GF-D8 (cell line): ENCODE measurements around the gene TRAF1.

Source experiments
- DNase-seq: peaks from one replicate; lab custom pipeline; 2025; lab: John Stamatoyannopoulos, UW

TRAF1 gene

DNA sequence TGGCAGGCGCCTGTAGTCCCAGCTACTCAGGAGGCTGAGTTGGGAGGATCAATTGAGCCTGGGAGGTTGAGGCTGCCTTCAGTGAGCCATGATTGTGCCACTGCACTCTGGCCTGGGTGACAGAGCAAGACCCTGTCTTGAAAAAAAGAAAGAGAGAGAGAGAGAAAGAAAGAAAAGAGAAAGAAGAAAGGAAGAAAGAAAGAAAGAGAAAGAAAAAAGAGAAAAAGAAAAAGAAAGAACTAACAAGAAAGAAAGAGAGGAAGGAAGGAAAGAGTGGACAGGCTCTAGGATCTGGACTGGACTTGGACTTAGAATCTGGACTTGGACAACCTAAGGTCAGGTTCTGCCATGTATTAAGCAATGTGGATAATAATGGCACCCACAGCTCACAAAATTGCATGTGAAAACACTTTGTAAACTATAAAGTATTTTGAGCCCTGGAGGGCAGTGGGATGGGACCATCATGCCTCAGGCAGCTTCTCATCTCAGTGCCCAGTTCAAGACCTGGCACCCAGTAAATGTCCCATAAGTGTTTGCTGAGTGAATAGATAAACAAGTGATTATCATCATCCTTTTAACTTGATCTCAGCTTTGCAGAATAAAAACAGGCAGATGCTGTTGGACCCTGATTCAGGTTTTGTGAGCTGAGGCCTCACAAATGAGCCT lies 36.9 kb downstream of the TRAF1 start:
- no peak for DNase-seq

DNA sequence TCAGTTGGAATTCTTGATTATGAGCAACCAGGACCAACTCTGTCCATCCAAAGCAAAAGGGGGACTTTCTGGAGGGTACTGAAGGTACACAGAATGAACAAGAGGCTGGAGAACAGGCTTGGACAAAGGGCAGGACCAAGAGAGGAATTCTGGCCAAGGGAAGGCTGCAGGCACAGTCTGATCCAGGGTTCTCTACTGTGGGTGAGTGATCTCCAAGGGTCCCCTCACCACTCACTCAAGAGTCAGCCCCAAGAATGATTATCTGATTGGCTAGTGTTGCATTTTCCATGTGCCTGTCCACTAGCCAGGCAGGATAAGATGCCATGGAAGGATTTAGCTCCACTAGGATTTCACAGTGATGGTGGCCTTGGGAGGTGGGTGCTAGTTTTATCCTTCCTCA lies 38.0 kb downstream of the TRAF1 start:
- DNase-seq, result no peak

DNA sequence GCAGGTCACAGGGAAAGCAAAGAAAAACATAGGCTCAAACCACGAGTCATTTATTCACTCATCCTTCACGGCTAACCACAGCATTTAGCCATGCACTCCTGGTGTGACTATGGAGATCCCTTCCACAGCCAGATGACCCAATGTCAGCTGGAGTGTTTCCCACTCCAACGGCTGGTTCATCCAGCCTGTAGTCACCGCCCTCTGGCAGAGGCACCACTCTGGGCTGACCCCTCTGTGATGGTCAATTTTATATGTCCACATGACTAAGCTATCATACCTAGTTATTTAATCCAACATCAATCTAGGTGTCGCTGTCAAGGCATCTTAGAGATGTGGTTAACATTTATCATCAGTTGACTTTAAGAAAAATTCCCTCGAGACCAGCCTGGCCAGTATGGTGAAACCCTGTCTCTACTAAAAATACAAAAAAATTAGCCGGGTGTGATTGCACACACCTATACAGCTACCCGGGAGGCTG lies 40.1 kb downstream of the TRAF1 start:
- DNase-seq, result no peak

DNA sequence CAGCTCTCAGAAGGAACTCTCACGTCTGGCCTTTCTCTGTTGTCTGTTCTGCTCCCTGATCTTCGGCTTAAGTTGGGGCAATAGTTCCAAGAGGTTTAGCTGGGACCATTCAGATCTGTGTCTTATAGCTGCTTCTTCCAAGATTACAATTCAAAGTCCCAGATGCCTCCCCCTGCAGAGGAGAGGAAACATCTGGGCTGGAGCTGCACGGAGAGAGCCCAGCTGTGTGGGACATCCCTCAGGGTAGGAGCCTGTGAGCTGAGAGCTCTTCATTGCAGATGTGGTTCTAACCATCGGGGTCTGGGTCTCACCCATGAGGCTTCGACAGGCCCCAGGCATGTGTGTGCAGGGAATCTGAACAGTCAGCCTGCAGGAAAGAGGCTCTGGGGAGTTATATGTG lies 40.6 kb downstream of the TRAF1 start:
- no peak for DNase-seq

DNA sequence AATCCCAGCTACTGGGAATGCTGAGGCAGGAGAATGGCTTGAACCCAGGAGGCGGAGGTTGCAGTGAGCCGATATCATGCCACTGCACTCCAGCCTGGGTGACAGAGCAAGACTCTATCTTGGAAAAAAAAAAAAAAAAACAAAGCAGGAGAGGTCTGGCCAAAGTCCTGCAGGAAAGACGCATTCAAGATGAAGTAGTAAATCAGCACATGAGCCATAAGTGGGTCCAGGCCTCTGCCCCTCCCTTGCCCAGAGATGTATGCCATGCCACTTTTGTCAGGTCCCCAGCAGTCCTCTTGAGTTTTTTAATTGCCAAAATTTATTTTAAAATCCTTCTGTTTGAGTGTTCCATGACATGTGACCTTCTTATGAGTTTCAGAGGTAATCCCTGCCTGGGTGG lies 41.1 kb downstream of the TRAF1 start:
- no peak for DNase-seq

DNA sequence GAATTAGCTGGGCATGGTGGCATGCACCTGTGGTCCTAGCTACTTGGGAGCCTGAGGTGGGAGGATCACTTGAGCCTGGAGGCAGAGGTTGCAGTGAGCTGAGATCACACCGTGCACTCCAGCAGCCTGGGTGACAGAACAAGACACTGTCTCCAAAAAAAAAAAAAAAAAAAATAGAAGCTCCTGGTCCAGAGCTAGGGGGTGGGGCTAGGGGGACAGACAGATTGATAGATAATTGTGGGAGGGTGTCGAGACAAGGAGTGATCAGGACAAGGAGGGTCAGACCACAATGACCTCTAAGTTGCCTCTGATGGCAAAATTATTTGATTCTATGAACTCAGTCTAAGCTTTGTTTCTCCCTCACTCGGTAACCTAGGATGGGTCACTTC lies 43.0 kb downstream of the TRAF1 start:
- DNase-seq, result no peak

DNA sequence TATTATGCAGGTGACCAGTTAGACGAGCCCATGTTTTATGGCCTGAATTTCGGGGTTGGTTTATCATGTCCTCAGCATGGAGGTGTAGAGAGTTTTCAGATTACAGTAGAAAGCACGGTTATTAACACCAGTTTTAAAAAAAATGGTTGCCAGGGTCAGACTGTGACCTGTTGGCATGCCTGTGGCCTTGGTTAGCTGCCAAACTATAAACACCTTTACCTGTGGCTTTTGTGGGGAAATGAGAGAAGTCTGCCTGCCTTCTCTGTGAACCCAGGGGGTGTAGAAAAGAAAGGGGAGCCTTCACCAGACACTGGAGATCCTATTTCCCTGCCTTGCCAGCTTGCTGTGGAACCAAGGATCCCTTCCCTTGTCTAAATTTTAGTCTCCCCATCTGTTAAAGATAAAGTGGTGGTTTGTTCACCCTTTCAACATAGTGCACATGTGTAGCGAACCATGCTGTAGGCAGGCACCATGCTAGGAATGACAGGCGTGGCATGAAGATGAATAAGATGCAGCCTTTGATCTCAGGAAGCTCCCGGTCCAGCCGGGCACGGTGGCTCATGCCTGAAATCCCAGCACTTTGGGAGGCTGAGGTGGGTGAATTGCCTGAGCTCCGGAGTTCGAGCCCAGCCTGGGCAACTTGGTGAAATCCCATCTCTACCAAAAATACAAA lies 43.5 kb downstream of the TRAF1 start:
- no peak for DNase-seq

DNA sequence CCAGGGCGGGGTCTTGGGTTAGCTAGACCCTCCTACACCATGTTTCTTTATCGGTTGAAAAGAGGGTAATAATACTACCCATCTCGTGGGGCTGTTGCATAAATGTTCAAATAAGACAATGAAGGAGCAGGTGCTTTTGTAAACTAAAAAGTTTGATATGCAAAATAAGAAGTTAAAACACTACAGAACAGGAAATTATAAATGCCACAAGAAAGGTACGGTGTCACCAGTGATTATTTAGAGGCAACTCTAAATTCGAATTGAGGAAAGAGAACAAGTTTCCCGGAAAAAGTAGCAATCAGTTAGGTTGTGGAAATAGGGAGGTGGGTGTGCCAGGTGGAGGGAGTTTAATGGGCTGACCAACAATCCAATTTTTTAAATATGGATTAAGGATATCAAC lies 47.1 kb downstream of the TRAF1 start:
- no peak for DNase-seq

DNA sequence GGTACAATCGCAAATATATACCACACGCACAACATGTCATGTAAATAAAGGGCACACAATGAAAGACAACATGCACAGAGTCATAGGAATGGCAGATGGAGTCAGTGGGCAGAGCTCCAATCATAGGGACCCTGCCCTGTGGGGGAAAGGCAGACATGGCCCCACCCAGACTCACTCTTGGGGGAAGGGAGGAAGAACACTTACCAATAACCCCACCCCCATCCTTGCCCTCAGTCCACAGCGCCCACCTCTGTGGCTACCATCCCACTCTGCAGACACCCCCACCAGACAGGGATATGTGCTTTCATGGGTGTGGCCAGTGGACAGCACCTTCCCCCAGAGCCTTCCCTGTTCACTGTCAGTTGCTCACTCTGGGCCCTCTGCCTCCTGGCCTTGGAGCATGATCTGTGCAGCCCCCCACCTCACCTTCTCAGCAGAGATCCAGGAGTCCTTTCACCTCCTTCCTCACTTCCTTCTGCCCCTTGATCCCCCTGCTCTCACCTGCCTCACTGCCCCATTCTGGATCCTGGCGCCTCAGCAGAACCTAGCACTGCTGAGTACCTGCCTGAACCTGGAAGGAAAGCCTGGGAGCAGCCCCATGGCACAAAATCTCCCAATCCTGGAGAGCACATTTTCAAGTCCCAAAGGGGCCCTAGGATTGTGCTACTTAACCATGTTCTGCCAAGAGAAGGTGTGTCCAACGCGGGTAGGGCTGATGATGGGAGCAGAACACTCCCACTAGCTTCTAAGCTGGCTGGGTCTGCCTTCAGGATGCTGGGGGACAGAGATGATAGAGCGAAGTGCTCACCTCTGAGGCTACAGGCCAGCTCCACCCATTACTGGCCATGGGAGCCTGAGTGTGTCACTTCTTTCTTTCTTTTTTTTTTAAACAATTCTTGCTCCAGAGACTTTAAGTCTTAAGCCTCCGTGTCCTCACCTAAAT lies 48.1 kb downstream of the TRAF1 start:
- DNase-seq, result no peak

DNA sequence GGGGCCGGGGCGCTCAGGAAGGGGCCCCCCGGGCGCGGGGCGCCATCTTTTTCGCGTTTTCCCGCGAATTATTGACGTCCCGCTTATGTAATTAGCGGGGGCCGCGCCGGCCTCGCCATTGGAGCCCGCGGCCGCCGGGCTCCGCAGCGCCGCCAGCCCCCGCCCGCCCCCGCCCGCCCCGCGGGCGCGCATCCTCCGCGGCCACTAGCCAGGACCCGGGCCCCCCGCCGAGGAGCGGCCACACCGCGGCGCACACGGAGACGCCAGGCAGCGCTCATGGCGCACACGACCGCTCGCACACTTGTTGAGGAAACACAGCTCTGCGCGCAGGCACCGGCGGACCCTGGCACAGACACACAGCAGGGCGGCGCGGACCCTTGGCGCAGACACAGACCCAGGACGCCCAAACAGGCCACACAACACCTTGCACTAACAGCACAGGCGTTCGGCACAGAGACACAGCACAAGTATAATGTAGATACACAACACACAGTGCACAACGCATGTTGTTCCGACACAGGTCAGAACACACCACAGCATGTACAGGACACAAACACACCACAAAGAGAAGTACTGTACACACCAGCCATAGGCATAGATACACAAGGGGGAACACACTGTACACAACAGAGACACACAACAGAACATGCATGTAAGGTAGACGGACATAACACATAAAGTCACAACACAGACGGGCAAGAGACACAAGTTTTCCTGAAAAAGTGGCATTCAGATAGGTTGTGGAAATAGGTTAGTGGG lies 49.1 kb downstream of the TRAF1 start:
- DNase-seq, result peak; percentile 58

DNA sequence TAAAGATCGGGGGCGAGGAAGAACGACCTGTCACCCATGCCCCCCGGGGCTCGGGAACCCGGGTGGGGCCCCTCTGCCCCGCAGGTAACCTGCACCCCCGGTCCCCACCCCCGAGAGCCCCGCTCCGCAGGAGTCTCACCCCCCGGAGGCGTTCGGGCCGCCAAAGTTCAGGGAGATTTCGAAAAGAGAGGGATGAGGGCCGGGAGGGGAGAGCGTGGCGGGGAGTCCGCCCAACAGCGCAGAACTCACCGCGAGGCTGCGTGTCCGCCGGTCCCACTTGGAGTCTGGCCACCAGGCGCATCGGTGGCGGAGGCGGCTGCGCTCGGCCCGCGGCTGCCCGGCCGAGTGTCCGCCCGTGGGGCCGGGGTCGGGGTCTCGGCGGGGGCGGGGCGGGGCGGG lies 49.8 kb downstream of the TRAF1 start, which contains the start of gene PHF19:
TSS of gene PHF19 (minus strand) at position 347 of the 399 bp plus-strand sequence. CDS start 2,447 bp downstream, outside the sequence.
- DNase-seq, result no peak

DNA sequence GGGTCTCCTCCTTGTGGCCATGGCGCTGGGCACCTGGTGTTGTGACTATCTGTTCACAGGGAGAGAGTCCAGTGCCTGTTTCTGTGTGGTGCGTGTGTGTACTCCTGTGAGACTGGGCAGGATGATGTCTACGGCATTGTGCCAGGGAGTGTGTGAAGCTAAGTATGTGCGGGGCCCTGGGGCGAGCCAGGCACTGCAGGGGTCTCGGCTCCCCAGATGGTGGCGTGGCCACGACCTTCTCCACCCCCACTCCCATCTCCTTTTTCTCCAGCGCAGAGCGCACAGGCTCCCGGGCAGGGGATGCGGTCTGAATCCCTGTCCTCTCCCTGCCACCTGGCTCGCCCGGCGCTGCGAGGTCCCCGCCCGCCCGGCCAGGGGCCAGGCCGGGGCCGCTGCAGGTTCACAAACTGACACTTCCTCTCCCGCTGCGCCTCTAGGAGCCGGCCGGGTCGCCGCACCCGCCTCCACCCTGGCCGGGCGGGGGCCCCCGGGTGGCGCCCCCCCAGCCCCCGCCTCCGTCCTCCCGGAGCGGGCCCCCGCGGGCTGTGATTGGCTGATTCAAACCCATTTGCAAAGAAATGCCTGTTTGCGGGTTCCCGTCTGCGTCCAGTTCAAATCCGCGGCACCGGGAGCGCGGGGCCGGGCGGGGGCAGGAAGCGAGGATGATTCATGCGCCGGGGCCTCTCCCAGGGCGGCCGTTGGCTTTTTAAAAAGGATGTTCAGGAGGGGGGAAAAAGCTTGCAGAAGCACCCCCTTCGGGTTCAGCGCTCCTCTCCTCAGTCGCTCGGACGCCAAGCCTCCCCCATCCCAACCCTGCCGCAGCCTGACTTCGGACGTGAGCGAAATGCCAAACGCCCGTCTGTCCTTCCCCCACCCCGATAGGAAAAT lies 50.4 kb downstream of the TRAF1 start:
- DNase-seq, result peak; percentile 85

DNA sequence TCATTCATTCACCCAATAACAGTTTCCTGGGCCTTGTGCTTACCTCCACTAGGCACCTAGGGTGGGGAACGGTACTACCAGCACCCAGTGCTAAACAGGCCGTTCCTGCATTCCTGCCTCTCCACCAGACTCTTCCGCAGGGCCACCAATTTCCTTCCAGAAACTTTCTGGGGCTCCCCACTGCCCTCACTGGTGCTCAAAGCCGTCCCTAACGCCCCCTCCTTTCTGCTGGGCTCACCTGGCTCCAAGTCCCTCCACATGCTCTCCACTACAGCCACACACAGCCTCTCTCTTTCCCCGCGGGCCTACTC lies 51.0 kb downstream of the TRAF1 start:
- DNase-seq, result no peak

DNA sequence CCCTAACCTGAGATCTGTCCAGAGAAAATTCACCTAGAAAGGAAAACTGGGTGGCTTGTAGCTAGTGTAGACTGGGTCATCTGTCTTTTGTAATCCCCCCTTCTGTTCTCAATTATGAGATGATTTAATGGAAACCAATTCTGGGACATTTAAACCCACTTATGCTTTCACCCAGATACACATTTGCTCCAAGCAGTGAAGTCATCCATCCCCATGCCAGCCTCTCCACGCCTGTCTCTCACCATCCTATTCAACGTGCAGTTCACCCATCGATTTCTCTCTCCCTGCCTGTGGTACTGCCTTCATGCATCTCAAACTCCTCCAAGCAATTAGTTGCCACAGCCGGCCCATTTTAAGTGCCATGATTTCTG lies 51.4 kb downstream of the TRAF1 start:
- DNase-seq, result no peak

DNA sequence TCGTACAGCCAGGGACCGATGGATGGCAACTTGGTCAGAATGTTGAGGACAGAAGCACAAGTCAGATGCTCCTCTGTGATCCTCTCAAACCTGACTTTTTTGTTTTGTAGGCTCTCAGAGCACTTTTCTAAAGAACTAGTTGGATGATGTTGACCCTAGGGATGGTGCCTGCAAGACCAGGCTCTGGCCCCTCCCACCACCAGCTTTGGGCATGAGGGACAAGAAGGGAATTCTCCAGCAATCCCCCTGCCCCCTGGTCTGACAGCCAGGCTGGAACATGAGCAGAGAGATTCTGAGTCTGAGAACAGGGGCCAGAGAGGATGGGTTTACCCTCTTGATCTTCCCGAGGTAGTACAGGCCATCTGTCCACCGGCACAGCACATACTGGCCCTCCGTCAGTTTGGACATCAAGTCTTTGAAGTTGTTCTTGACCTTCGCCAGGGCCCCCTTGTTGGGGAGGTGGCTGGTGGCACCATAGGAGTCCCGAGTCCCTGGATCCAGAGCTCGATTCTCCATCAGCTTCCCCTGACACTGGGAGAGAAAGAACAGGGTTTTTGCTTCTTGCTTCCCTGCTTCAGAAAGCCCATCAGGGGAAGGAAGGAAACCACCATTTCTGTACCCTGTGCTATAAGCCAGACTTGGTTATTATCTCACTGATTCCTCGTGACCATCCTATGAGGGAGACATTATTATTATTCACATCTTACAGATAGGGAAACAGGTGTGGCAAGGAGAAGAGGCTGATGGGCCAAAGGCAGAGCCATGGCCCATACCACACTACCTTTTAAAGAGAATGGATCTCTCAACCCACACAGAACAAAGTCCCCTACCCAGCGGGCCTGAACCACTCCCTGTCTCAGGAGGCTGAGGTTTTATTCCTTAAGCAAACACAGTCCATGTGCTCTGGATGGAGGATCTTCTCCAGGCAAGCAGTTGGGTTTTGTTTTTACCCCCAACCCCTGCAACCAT lies 52.1 kb downstream of the TRAF1 start:
- DNase-seq, result no peak

DNA sequence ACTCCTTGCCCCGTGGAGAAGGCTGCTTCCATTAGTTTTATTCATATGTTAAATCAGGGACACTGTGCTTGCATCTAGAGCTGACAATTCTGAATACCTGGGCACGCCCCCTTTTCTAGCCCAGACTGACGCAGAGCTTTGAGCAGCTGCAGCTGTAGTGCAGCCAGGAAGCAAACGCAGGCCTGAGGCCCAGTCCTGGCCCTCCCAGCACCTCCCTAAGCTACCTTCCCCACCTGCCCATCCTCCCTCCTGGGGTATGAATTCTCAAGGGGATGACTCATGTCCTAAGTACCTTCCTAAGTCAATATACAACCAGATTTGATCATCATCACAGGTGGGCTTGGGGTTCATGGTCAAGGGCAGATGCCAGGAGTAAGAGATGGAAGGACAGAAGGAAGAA lies 53.1 kb downstream of the TRAF1 start:
- DNase-seq, result no peak

DNA sequence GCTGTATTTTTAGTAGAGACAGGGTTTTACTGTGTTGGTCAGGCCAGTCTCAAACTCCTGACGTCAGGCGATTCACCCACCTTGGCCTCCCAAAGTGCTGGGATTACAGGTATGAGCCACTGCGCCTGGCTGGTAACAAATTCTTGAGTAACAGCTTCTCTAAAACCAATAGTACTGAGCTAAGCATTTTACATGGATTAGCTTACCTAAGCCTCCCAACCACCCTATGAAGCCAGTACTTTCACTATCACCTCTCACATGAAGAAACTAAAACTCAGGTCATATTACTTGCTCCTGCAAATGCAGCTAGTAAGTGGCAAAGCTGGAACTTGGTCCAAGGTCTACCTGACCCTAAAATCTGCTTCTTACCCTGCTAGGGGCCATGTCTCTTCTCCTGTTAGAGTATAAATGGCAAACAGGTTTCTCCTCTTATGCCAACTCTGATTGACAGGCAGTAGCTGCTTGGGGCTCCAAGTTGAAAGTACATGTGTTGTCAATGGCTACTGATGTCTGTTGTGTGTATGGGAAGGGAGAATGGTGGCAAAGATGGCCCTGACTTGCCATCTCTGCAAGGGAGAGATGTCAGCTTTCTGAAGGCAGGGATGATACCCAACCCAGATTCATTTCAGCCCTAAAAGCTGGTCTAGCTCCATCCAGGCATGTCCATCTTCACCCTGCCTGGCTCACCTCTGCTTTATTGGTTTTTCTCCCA lies 53.6 kb downstream of the TRAF1 start:
- no peak for DNase-seq

DNA sequence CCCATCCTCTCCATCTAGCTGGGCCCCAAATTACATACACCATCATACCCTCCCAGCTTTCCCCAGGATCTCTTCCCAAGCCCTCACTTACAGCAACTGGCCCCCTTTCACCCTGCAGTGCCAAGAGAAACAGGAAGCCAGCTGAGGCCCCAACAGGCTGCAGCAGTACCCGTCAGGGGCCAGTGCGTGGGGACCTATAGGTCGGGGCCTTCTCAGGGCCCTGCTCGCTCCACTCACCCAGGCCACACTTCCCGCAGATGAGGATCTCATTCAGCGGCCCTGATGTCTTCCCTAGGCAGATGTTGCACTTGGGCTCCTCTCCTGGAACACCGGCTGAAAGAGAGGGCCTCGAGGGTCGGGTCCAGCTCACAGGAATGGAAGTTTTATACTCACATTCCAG lies 56.4 kb downstream of the TRAF1 start:
- DNase-seq, result no peak

DNA sequence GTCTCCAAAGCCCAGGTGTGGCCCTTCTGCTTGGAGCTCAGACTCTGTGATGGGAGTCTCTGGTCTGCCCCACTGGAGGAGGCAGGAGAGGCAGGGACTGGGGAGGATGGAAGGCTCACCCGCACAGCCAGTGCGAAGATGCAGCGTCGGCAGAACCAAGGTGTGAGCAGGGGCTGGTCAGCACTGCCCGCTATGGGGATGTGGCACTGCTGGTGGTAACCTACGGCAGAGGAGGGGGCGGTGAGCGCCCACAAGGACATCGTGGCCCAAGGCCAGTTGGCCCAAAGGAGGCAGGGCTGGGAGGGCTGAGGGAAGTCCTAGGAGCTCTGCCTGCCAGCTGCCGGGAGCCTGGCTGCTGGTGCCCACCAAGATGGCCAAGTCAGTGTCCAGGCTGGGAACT lies 56.9 kb downstream of the TRAF1 start:
- DNase-seq, result no peak
